ENCODE results near the gene LCT. TPM values are rescaled to one million over a fixed set of nuclear protein-coding genes. Genes with fewer than 3 reads are reported as not detected.

The LCT gene
- total and polyA plus RNA-seq, 12 donors = not detected

DNA sequence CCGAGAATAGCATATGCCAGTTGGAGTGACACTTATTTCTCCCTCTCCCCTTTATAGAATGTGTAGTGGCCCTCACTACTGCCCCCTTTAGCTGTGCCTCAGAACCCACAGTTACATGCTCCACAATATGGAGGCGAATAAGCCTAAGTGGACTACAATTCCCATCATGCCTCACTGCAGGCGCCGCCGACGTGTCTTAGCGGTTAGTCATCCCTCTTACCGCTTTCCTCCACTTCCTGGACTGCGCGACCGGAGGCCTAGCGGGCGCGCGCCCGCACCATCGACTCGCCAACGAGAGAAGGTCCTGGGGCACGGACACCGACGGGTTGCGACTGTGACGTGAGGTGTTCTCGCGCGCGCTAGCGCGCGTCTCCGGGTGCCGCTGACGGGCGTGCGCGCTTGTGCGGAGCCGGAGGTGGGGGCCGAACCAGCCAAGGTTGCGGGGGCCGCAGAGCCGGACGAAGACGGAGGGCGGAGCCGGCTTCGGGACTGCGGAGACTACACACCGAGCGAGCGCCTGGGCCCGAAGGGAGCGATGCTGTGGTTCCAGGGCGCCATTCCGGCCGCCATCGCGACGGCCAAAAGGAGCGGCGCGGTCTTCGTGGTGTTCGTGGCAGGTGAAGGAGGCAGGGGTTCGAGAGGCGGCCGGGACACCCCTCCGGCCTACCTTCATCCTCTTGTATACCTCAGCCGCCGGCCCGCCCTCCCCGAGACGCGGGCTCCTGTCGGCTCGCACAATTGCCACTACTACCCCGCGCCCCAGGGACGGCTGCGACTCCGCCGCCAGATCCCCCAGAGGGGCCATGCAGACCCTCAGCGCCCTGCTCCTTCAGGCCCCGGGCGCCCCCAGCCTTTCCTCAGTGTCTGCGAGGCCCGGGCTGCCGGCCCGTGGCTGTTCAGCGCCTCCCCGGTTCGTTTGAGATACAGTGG lies 95.3 kb downstream of the LCT start, which contains the start of gene UBXN4:
Gene UBXN4 (plus strand): TSS at position 461 of the 930 bp plus-strand sequence. CDS start 75 bp downstream, at position 536.
- peaks cover 0 to 17% (median 0%) of the 10 kb centered on the region in 9 donors for H3K36me3 ChIP-seq
- H3K4me3 ChIP-seq = peak within 1 kb of the TSS; percentile 68 to 99 (median 92)
- no peaks in the 10 kb centered on the region for H3K9me3 ChIP-seq
- H3K27me3 ChIP-seq = no peaks in the 10 kb centered on the region
- H3K4me1 ChIP-seq = peaks cover 3 to 39% (median 30%) of the 10 kb centered on the region in 9 donors
- intact Hi-C loops (cut with DNase I) = no loop called here
- DNase-seq (peak; percentile 97), ATAC-seq (peak; percentile 97 to 99 (median 98))
- TF ChIP-seq, protein P1, sequence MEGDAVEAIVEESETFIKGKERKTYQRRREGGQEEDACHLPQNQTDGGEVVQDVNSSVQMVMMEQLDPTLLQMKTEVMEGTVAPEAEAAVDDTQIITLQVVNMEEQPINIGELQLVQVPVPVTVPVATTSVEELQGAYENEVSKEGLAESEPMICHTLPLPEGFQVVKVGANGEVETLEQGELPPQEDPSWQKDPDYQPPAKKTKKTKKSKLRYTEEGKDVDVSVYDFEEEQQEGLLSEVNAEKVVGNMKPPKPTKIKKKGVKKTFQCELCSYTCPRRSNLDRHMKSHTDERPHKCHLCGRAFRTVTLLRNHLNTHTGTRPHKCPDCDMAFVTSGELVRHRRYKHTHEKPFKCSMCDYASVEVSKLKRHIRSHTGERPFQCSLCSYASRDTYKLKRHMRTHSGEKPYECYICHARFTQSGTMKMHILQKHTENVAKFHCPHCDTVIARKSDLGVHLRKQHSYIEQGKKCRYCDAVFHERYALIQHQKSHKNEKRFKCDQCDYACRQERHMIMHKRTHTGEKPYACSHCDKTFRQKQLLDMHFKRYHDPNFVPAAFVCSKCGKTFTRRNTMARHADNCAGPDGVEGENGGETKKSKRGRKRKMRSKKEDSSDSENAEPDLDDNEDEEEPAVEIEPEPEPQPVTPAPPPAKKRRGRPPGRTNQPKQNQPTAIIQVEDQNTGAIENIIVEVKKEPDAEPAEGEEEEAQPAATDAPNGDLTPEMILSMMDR (IDR thresholded peaks at IDR 0.05) = peak in 7 of 9 donors; percentile 38 to 54 (median 44)
- 1% methylated on average over 85 to 93 of the region's 93 CpGs for WGBS, 2 donors
- H3K27ac ChIP-seq = peak within 1 kb of the TSS; percentile 86 to 100 (median 99)

- H3K36me3 ChIP-seq = peaks cover 0 to 13% (median 0%) of the 10 kb centered on the region in 9 donors
- peak overlapping the region in 7 of 10 donors; percentile 86 to 100 (median 99) for H3K27ac ChIP-seq
- H3K4me1 ChIP-seq = peaks cover 3 to 33% (median 27%) of the 10 kb centered on the region in 9 donors
- H3K27me3 ChIP-seq = no peaks in the 10 kb centered on the region
- intact Hi-C loops (cut with DNase I) = no loop called here
- TF ChIP-seq, protein P1 (IDR thresholded peaks at IDR 0.05) = no peak
- no peak for DNase-seq
- no peak for ATAC-seq
- H3K4me3 ChIP-seq = peak overlapping the region in 5 of 10 donors; percentile 86 to 99 (median 95)
- H3K9me3 ChIP-seq = no peaks in the 10 kb centered on the region
- 79 to 84% methylated on average over 11 of the region's 11 CpGs for WGBS, 2 donors
Measured at GRCh38 chr2:135741043-135741394, 96.0 kb downstream of the LCT start.

- H3K4me3 ChIP-seq = no peak overlapping the region
- intact Hi-C loops (cut with DNase I) = no loop called here
- peaks cover 3 to 25% (median 24%) of the 10 kb centered on the region in 9 donors for H3K4me1 ChIP-seq
- ATAC-seq (no peak), DNase-seq (no peak)
- TF ChIP-seq, protein P1 (IDR thresholded peaks at IDR 0.05) = no peak
- H3K27ac ChIP-seq = no peak overlapping the region
- H3K9me3 ChIP-seq = no peaks in the 10 kb centered on the region
- H3K27me3 ChIP-seq = no peaks in the 10 kb centered on the region
- peaks cover 0 to 5% (median 0%) of the 10 kb centered on the region in 9 donors for H3K36me3 ChIP-seq
- WGBS, 2 donors = 97 to 98% methylated on average over 3 of the region's 3 CpGs
Measured at GRCh38 chr2:135740206-135740605, 96.8 kb downstream of the LCT start.

Other genes with a start within 250 kb of the LCT start
- gene UBXN4, start 95.3 kb downstream of the LCT start, total RNA-seq = 10 to 100 TPM; 53.6 to 77.8 (median 66.6) TPM
- 10 to 100 TPM; 29.3 to 51.6 TPM for gene UBXN4, start 95.3 kb downstream of the LCT start, polyA plus RNA-seq
- 1 to 10 TPM; 2.9 to 9.4 (median 5.3) TPM for gene MCM6, start 39.3 kb upstream of the LCT start, total RNA-seq
- 1 to 10 TPM; 1.6 to 2.8 TPM for gene MCM6, start 39.3 kb upstream of the LCT start, polyA plus RNA-seq
- 10 to 100 TPM; 53.7 to 74.3 (median 65.7) TPM for gene DARS1, start 148.4 kb upstream of the LCT start, total RNA-seq
- 100 to 1,000 TPM in 1 of 2 donors, 10 to 100 TPM in 1; 47.8 to 136 TPM for gene DARS1, start 148.4 kb upstream of the LCT start, polyA plus RNA-seq

All from heart right ventricle (tissue), 16 donors.